IPS DF 4.7 (cell line): Measurements from ENCODE around the gene PORCN.
"Not testable (repeated sequence)": the region's sequence is repeated elsewhere in the genome, so short reads cannot be mapped to it uniquely, and the experiment has no call there.

Experiments
- DNase-seq: peaks from one replicate; pipeline ENCODE4 v3.0.0-alpha.2; 2013; ENCODE audit warnings: low spot score; ENCODE audit errors: extremely low read depth

Gene PORCN

DNA sequence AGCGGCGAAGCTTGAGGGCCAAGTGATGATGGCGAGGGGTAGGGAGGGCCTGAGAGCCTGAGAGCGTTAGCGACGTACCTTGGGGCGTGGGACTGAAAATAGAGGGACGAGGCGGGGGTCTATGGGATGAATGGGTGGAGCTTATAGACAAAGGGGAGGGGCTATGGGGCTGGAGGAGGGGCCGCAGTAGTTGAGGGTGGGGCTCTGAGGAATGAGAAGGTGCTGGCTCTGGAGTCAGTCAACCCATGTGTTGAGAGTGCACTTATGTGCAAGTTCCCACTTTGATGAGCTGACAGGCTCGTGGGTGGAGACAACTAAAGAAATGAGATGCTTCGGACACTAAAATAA lies 31.2 kb downstream of the PORCN start:
- no peak for DNase-seq

DNA sequence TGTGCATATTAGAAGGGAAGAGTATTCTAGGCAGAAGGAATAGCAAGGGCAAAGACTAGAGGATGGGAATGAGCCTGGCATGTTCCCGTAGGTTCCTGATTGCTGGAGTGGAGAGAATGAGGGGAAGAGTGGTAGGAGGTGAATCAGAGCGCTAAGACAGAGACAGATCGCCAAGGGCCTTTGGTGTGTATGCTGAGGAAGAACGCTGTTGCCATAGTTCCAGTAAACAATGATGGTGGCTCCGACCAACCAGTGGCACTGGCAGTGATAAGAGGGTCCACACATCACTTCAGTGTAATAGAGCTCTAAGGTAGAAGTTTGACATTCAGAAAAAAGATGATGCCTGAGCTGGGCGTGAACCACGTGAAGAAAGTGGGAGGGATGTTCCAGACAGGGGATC lies 31.7 kb downstream of the PORCN start:
- DNase-seq = no peak

DNA sequence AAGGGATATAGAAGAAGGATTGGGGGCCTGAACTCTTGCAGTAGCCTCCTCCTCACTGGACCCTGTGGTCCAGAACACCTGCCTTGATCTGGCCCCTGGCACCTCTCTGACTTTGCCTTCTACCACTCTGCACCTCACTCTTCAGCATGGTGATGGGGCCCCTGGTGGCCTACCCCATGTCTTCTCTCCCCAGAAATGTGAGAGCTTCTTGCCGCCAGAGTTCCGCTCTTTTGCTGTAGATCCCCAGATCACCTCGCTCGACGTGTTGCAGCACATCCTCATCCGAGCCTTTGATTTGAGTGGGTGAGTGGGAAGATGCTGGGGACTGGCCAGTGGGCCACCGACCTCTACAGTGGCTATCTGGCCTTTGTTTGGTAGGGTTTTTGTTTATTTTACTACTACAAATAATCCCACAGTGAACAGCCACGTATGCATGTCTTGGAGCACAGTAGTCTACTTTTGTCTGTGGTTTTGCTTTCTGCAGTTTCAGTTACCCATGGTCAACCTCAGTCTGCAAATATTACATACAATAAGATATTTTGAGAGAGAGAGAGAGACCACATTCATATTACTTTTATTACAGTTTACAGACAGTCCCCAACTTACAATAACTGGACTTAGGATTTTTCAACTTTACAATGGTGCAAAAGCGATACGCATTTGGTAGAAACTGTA lies 32.5 kb downstream of the PORCN start:
- DNase-seq = no peak

DNA sequence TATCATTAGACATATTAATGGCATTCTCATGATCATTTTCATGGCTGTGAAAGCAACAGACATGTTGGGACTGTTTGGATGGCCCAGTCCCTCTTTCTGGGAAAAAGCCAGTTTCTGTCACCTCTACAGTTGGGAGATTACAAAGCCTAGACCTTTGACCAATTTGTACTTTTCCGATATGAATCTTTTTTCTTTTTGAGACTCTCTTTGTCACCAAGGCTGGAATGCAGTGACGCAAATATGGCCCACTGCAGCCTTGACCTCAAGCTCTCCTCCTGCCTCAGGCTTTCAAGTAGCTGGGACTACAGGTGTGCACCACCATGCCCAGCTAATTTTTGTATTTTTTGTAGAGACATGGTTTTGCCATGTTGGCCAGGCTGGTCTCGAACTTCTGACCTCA lies 40.1 kb downstream of the PORCN start:
- no peak for DNase-seq

DNA sequence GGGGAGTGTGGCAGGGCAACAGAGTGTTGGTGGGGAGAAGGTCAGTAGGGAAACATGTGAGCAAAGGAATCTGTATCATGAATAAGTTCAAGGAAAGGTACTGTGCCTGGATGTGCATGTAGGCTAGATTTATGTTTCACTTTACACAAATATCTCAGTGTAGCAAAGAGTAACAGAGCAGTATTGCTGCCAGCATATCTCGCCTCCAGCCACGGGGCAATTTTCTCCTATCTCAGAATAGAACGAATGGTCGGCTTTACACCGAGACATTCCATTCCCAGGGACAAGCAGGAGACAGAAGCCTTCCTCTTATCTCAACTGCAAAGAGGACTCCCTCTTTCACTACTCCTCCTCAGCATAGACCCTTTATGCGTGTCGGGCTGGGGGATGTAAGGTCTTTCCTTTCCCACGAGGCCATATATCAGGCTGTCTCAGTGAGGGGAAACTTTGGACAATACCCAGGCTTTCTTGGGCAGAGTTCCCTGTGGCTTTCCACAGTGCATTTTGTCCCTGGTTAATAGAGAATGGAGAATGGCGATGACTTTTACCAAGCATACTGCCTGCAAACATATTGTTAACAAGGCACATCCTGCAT lies 47.0 kb downstream of the PORCN start:
- not testable (repeated sequence) for DNase-seq

- no peak for DNase-seq
Measured at GRCh38 chrX:48558271-48558670, 49.5 kb downstream of the PORCN start.

DNA sequence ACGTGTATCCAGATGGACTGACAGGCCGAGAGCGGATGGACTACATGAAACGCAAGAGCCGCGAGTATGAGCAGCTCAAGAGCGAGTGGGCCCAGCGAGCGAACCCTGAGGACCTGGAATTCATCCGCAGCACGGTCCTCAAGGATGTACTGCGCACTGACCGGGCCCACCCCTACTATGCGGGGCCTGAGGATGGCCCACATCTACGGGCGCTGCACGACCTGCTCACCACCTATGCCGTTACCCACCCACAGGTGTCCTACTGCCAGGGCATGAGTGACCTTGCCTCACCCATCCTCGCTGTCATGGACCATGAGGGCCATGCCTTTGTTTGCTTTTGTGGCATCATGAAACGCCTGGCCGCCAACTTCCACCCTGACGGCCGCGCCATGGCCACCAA lies 50.8 kb downstream of the PORCN start:
- no peak for DNase-seq

DNA sequence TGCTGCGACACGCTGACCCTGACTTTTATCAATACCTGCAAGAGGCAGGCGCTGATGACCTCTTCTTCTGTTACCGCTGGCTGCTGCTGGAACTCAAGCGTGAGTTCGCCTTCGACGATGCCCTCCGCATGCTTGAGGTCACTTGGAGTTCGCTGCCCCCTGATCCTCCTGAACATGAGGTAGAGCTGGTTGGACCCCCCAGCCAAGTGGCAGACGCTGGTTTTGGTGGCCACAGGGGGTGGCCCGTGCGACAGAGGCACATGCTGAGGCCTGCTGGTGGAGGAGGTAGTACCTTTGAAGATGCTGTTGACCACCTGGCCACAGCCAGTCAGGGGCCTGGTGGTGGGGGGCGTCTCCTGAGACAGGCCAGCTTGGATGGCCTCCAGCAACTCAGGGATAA lies 51.3 kb downstream of the PORCN start:
- no peak for DNase-seq

DNA sequence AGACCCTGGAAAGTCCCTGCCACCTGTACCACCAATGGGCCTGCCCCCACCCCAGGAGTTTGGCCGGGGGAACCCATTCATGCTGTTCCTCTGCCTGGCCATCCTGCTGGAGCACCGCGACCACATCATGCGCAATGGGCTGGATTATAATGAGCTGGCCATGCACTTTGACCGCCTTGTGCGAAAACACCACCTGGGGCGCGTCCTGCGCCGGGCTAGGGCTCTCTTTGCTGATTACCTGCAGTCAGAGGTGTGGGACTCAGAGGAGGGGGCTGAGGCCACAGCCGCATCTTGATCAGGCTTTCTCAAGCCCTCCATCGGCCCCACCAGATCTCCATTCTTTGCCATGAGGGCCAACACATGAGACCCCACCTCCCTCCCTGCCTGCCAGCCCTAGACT lies 51.9 kb downstream of the PORCN start:
- no peak for DNase-seq

DNA sequence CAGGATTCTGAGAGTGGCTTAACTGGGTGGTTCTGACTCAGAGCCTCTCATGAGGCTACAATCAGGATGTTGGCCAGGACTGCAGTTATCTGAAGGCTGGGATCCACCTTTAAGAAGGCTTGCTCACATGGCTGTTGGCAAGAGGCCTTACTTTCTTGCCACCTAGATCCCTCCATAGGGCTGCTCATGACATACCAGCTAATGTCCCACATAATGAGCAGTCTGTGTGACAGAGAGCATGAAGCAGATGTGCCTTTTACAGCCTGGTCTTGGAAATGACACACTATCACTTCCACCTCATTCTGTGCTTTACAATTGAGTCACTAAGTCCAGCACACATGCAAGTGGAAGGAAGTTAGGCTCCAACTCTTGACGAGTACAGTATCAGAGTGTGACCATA lies 61.2 kb downstream of the PORCN start:
- no peak for DNase-seq
